NOMO-1 (cell line): Measurements from ENCODE around the gene EFCAB11.

Experiments used
- DNase-seq, 2 experiments: peaks; one replicate each; lab custom pipeline; 2025; ENCODE audit not compliant: unreplicated experiment in 2 of 2; lab: John Stamatoyannopoulos, UW

The EFCAB11 gene

DNA sequence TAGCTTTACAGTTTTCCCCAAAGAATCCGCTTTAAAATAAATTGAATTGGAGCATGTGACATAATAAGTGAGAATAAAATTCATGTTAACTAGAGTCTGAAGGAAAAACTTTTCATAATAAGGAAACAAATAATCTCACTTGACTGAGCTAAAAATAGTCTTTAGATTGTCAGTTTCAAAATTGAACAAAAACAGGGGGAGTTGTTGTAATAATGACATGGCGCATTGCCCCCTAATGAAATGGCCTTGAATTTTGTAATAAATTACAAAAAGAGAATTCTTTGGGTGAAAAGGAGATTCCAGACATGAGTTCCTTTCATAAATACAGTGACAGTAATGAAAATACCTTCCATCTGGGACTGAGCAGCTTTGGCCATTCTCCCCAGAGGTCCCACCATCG lies 178.6 kb downstream of the EFCAB11 start:
- DNase-seq, result peak in 1 of 2 experiments; percentile 22

DNA sequence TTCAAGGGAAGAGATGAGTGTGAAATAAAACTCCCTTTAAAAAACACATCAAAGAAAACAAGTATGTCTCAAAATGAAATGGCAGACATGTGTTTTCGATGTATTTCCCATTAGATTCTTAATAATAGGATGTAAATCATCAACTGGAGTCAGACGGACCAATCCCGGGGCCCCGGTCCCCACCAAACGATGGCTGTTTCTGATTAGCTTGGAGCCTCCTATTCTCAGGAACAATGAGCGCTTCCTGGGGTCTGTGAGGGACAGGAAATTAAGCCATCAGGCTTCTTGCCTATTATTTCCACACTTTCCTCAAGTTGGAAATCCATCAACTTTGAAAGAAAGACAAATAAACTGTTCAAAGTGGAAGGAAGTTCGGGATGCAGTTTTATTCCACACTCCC lies 179.4 kb downstream of the EFCAB11 start:
- no peak for DNase-seq

DNA sequence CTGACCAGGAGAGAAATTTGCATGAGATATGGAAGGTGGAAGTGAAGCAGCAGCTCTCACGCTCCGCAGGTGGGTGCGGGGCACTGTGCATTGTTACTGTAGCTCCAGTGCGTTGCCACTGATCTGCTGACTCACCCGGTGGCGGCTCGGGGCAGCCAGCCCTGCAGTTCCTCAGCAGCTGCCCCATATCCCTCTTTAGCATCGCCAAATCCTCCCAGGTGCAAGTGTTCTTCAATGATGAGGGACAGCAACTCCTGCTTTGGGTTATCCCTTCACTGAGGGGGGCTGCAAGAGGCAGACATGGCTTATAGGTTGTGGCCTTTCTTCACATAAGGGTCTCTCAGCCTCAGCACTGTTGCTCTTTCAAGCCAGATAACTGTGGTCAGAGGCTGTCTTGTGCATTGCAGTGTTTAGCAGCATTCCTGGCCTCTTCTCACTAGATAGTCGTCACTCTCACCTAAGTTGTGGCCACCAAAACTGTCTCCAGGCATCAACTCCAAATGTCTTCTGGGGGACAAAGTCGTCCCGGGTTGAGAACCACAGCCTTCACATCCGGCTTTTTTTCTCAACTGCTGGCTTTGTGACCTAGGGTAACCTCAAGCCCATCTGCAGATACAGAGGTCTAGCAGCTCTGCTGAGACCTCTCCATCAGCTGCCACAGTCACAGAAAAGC lies 180.8 kb downstream of the EFCAB11 start:
- DNase-seq, result peak; percentile 74 to 82

DNA sequence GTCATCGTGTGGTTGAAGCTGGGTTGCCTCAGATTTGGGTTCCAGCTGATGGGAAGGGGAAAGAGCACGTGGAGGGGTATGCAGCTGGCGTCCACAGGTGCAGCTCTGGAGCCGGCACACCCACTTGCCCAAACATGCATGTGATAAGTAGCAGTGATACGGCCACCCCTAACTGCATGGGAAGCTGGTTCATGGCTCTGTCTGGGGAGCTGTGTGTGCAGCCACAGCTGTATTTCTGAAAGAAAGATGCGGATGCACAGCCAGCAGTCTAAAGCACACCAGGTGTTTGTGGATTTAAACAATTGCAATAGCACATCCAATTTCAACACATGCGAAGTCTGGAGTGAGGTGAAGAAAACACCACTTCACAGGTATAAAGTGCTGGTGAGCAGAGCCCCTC lies 181.4 kb downstream of the EFCAB11 start:
- no peak for DNase-seq

DNA sequence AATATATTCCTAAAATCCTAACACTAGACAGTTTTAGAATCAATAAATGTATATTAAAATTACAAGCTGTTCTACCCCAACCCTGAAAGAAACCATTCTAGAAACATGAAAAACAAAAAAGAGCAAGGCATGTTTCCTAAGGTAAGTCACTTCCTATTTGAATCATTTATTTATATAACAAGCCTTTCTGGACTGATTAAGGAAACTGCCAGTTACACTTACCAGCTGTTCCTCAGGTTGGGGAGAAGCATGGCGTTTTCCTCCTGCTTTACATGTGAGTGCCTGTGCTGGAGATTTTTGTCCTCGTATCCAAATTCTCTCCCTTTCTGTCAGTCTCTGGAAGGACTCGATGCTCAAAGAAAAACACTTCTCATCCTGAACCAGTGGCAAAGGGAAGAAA lies 183.3 kb downstream of the EFCAB11 start:
- peak in 1 of 2 experiments; percentile 3 for DNase-seq

DNA sequence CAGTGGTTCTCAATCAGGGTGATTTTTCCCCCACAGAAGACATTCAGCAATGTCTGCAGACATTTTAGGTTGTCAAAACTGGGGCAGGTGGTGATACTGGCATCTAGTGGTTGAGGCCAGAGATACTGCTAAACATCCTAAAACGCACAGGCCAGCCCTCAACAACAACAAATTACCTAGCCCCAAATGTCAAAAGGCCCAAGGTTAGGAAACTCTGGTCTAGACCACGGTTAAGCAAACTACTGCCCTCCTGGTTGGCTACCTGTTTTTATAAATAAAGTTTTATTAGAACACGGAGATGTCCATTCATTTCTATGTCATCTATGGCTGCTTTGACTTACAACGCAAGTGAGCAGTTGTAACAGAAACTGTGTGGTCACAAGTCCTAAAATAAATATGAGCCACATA lies 186.7 kb downstream of the EFCAB11 start:
- peak; percentile 53 to 67 for DNase-seq

DNA sequence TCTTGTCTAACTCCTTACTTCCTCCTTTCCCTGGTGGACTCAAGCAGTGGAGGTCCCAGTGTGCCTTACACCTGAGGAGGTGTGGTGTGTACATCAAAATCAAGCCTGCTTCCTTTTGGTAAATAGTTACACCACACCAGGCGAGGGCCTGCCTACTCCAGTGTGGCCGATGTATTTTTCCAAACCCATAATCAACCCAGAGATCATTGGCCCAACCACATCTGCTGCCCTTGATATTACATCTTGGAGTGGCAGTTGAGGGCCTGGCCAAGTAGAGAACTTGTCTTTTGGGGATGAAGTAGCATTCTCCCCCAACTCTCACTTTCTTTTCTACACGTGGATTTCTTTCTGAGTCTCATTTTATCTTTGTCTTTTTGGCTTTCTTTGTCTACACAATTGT lies 187.4 kb downstream of the EFCAB11 start:
- no peak for DNase-seq

DNA sequence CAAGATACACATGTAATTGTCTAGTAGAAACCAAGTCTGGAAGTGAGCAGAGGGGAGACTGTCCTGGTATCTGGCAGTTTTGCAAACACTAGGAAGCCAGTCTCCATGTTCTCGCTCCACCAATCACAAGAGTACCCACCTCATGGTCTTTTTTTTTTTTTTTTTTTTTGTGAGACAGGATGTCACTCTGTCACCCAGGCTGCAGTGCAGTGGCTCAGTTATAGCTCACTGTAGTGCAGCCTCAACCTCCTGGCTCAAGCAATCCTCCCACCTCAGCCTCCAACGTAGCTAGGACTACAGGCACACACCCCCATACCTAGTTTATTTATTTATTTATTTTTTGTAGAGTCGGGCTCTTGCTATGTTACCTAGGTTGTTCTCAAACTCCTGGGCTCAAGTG lies 189.2 kb downstream of the EFCAB11 start:
- no peak for DNase-seq

DNA sequence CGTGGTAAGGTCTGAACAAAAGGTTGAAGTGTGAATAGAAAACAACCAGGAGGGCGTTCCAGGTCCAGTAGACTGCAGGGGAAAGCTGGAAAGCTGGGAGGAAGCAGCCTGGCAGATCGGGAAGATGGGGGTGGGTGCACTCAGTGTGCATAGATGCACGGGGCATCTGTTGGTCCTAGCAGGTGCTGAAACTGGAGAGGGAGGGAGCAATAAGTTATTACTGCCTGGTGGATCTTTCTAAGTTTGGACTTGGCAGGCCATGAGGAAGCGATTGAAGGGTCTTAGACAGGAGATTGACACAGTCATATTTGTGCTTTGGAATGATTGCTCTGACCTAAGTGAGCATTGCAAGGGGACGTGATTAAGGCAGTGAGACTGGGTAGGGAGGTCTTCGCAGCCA lies 194.4 kb downstream of the EFCAB11 start:
- no peak for DNase-seq

DNA sequence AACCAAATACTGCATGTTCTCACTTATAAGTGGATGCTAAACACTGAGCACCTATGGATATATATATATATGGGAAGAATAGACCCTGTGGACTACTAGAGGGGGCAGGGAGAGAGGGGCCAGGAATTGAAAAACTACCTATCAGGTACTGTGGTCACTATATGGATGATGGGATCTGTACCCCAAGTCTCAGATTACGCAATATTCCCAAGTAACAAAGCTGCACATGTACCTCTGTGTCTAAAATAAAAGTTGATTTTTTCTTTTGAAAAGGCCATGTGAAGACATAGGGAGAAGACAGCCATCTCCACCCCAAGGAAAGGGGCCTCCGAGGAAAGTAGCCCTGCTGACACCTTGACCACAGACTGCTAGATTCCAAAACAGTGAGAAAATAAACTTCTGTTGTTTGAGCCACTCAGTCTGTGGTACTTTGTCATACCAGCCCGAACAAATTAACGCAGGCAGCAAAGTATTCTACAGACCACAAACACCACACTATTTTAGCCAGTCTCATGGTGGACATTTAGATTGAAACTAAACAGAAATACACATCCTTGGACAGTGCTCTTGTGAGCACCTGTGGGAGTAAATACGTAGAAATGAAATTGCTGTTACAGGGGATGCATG lies 197.1 kb downstream of the EFCAB11 start:
- no peak for DNase-seq

DNA sequence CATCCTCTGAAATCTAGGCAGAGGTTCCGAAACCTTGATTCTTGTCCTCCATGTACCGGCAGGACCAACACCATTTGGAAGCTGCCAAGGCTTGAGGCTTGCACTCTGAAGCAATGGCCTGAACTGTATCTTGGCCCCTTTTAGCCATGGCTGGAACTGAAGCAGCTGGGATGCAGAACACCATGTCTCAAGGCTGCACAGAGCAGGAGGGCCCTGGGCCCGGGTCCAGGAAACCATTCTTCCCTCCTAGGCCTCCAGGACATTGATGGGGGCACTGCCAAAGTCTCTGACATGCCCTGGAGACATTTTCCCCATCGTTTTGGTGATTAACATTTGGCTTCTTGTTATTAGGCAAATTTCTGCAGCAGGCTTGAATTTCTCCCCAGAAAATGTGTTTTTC lies 198.7 kb downstream of the EFCAB11 start:
- DNase-seq, result no peak

DNA sequence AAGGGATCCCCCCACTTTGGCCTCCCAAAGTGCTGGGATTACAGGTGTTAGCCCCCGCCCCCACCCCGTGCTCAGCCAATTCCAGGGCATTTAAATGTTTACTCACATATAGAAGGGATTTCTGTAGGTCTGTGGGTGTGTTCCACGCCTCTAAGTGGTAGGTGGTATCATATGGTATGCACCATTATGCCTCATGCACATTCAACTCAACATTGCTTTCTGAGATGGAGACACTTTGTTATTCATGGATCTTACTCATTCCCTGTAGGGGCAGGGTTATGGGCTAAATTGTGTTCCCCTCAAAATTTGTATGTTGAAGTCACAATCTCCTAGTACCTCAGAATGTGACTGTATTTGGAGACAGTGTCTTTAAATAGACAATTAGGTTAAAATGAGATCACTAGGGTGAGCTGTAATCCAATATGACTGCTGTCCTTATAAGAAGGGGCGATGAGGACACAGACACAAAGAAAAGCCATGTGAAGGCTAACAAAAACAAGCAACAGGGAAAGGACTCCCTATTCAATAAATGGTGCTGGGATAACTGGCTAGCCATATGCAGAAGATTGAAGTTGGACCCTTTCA lies 200.6 kb downstream of the EFCAB11 start:
- no peak for DNase-seq

DNA sequence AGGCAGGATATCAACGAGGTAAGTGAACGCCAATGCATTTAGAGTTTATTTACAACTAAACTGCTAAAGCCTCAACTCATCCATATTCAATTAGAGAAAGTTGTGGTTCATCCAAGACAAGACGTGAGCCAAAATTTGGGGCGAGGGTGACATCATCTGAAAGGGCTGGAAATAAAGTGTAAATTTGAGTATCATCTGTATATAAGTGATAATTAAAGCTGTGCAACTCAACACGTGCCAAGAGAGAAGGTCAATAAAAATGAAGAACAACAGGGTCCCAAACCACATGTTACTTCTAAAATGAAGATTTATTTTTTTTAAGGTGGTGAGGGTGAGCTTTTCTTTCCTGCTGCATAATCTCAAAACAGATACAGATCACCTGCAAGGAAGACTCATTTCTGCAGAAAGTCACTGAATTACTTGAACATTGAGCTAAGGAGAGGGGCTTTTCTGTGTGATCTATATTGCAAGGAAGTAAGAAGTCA lies 203.6 kb downstream of the EFCAB11 start:
- no peak for DNase-seq

DNA sequence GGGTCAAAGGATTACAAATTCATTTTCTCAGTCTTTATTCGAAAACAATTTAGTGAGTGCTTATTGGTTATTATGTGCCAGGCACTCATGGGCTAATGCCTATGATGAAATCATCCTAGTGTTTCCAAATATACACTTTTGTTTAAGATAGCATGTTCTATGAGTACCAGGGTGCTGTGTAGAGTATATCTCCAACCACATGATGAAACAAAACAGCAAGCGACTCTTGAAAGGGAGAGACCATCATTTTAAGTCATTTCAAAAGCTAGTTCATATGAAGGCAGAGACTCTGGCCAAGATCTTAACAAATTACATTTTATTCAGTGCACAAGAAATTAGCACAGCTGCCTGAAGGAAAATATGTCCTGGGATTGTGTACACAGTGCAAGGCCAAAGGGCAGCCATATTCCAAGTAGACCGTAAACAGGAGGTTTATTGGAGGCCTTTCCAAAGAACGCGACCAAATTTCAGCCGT lies 204.2 kb downstream of the EFCAB11 start:
- DNase-seq, result peak; percentile 23 to 50

DNA sequence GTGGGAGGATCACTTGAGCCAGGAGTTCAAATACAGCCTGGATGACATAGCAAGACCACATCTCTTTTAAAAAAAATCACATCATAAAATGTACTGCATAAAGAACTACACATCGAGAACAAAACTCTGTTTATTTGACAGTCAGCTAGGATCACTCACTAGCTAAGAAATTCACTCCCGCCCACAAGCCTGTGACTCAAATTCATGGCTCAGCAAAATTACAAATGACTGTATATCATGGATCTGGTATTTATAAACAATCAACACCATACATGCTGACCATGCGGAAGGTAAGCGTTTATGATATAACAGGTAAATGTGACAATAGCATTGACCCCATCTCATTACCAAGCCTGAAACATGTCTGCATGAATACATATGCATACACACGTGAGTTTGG lies 206.5 kb downstream of the EFCAB11 start:
- DNase-seq, result no peak

DNA sequence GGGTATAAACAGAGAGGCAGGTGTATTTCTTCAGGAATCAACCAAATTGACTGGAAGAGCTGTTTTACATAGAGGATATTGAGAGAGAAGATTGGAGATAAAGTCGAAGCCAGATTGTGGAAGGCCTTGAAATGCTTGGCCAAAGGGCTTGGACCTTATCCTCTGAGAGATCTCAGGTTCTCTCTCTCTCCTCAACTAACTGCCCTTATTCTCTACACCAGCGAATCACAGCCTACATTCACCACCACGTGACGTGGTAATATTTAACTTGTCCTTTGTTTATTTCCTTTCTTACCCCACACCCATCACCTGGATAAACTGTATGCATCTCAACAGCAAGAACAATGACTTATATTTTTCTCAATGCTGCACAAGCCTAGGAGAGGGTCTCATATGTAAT lies 207.4 kb downstream of the EFCAB11 start:
- no peak for DNase-seq

DNA sequence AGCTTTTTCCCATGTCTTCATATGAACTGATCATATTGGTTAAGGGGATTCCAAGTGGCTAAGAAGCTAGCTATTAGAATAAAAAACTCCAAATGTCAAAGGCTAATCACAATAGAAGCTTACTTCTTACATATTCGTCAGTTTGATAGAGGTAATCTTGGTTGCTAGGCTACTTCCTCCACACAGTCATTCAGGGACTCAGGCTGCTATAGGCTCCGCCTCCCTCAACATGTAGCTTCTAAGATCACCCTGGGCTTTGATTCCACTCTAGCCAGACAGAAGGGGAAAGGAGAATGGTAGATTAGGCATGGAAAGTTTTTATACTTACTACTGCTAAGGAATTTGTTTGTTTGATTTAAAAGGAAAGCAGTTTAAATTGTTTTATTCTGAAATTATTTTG lies 207.9 kb downstream of the EFCAB11 start:
- peak in 1 of 2 experiments; percentile 1 for DNase-seq

DNA sequence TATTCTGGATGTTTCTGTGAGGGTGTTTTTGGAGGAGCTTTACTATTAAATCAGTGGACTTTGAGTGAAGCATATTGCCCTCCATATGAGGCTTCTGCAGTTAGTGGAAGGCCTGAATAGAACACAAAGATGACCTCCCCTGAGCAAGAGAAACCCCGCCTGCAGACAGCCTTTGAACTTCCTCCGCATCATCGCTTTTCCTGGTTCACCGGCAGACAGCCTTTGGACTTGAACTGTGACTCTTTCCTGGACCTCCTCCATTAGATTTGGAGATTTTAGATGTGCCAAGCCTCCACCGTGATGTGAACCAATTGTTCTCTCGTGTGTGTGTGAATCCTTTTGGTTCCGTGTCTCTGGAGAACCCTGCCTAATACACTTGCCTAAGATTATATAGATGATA lies 208.4 kb downstream of the EFCAB11 start:
- DNase-seq, result no peak
